Activated CD8-positive, alpha-beta T cell treated with anti-CD3 and anti-CD28 coated beads for 36 hours (primary cell): ENCODE measurements around the gene EXOC3. TPM values are rescaled to one million over a fixed set of nuclear protein-coding genes. Genes with fewer than 3 reads are reported as not detected.

Experiments used
- ATAC-seq: fragments of 200-7000 bp; cut with Tn5 transposase; one replicate; pipeline ENCODE4 v1.10.0; 2021; ENCODE audit warnings: mild to moderate bottlenecking, moderate library complexity
- CTCF ChIA-PET: fragments of 350-600 bp; sonication (Branson Sonifier 250); formaldehyde crosslinking; loops from one replicate; lab custom pipeline; 2021; ENCODE audit warnings: antibody characterized with exemption; lab: Charles Lee
- POLR2A ChIA-PET: fragments of 350-600 bp; sonication (Branson Sonifier 250); formaldehyde crosslinking; loops from one replicate; lab custom pipeline; 2021; ENCODE audit warnings: antibody characterized with exemption; lab: Charles Lee
- DNase-seq: peaks from one replicate; pipeline ENCODE4 v3.0.0-alpha.2; 2020
- H3K27ac Mint-ChIP-seq: one replicate; pipeline ENCODE4 v1.8.0; 2021; ENCODE audit warnings: mild to moderate bottlenecking, mixed read lengths
- H3K27me3 Mint-ChIP-seq: one replicate; pipeline ENCODE4 v1.8.0; 2021; ENCODE audit warnings: mixed read lengths
- H3K36me3 Mint-ChIP-seq: one replicate; pipeline ENCODE4 v1.8.0; 2021; ENCODE audit warnings: low read depth, mixed read lengths
- H3K4me1 Mint-ChIP-seq: one replicate; pipeline ENCODE4 v1.8.0; 2021; ENCODE audit warnings: low read depth, mixed read lengths
- H3K4me3 Mint-ChIP-seq: one replicate; pipeline ENCODE4 v1.8.0; 2021; ENCODE audit warnings: mild to moderate bottlenecking, moderate library complexity, mixed read lengths
- H3K9me3 Mint-ChIP-seq: one replicate; pipeline ENCODE4 v1.8.0; 2021; ENCODE audit warnings: mixed read lengths
- intact Hi-C: fragments of 100-400 bp; cut with micrococcal nuclease; formaldehyde crosslinking; loops from one replicate; pipeline ENCODE4 v1.10.0; 2022
- total RNA-seq, 2 experiments: library from RNA; stranded (reverse); gene quantifications; one replicate each; pipeline ENCODE4 v1.2.3, GENCODE V29; 2021
- TF ChIP-seq, protein P1 (sequence below): fragments of 200-600 bp; IDR thresholded peaks from one replicate; pipeline ENCODE4 v1.8.0; 2022; ENCODE audit warnings: antibody characterized with exemption, mild to moderate bottlenecking

Gene EXOC3
- total RNA-seq: 10 to 100 TPM; 65.9 to 67.6 TPM

DNA sequence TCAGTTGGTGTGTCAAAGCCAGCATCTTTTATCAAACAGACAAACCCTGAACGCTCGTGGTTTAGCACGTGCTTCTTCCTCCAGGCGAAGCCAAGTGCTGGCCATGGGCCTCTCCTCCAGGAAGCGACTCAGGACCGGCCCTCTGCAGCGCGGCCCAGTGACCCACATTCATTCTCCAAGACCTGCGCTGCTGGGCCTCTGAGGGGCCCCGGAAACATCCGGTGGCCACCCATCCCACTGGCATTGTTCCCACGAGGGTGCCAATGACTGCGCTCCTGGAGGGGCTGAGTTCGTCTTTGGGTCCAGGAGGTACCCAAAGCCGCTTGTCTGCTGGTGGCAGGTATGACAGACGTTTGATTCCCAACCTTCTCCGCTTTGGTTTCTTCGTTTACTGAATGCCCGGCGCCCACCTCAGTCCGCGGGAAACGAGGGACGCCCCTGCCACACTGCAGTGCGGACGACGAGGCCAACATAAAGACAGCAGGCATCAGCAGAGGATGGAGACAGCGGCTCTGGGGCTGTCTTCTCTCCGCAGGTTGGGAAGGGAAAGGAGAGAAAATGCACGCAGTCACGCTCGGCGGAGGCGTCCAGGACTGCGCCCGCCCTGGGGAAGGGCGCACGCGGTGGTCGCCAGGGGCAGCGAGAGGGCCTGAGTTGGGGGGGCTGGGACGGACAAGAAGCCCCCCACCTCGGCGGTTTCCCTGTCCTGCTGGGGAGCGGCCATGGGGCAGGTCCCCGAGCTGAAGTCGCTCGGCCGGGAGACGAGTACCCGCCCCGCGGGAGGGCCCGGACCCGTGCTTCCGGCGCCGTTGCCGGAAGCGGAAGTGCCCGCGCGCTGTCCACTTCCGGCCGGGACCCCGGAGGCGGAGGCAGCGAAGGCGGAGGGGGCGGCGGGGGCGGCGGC, at the start of gene EXOC3:
Gene EXOC3, plus strand, starts transcription at position 842 of the 904 bp plus-strand sequence. CDS start 3,030 bp downstream, outside the sequence.
- Mint-ChIP-seq H3K27me3 (no peaks in the 10 kb centered on the region), H3K4me1 (peaks cover 40% of the 10 kb centered on the region), H3K4me3 (peak within 1 kb of the TSS; percentile 96), H3K27ac (peak within 1 kb of the TSS; percentile 93), H3K36me3 (peaks cover 24% of the 10 kb centered on the region), H3K9me3 (no peaks in the 10 kb centered on the region)
- intact Hi-C loops: no loop called here
- ATAC-seq: peak; percentile 88
- POLR2A ChIA-PET: interaction anchor here (1.8 to 4.6 kb wide), 3 partner anchors 10 to 29 kb away, joined by 5 to 20 read pairs (median 10); no protein-coding TSS in a partner anchor
- TF ChIP-seq, protein P1, sequence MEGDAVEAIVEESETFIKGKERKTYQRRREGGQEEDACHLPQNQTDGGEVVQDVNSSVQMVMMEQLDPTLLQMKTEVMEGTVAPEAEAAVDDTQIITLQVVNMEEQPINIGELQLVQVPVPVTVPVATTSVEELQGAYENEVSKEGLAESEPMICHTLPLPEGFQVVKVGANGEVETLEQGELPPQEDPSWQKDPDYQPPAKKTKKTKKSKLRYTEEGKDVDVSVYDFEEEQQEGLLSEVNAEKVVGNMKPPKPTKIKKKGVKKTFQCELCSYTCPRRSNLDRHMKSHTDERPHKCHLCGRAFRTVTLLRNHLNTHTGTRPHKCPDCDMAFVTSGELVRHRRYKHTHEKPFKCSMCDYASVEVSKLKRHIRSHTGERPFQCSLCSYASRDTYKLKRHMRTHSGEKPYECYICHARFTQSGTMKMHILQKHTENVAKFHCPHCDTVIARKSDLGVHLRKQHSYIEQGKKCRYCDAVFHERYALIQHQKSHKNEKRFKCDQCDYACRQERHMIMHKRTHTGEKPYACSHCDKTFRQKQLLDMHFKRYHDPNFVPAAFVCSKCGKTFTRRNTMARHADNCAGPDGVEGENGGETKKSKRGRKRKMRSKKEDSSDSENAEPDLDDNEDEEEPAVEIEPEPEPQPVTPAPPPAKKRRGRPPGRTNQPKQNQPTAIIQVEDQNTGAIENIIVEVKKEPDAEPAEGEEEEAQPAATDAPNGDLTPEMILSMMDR: no peak
- peak; percentile 72 for DNase-seq
- CTCF ChIA-PET: interaction anchor here (1.7 kb wide), 1 partner anchor 11 kb away, joined by 5 read pairs; no protein-coding TSS in a partner anchor

DNA sequence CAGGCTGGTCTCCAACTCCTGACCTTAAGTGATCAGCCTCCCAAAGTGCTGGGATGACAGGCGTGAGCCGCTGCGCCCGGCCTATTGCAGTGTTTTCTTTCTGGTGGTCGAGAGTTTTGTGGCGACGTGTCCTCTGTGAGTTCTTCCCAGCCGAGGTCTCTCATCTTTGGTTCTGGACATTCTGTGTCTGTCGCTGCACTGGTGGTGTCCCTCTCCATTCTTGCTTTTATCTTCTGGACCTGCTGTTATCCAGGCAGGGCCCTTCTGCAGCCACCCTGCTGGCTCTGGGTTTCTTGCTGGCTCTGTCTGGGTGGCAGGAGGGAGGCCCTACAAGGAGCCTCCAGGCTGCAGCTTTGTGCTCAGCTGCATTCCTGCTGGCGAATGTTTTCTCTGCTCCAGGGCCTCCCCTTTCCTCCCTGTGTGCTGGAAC, 49.1 kb upstream of the EXOC3 start:
- TF ChIP-seq, protein P1: no peak
- Mint-ChIP-seq H3K4me3 (peak overlapping the region; percentile 82), H3K36me3 (peaks cover 31% of the 10 kb centered on the region), H3K27ac (peak overlapping the region; percentile 98), H3K4me1 (peaks cover 36% of the 10 kb centered on the region), H3K27me3 (no peaks in the 10 kb centered on the region), H3K9me3 (no peaks in the 10 kb centered on the region)
- intact Hi-C loops: loop anchor here (2.0 to 10.0 kb wide), 2 partner anchors 15 to 49 kb away; no protein-coding TSS in a partner anchor
- ChIA-PET POLR2A (interaction anchor here (1.2 to 5.2 kb wide), 6 partner anchors 12 to 50 kb away, joined by 3 to 53 read pairs (median 8); no protein-coding TSS in a partner anchor), CTCF (interaction anchor here (1.5 to 1.7 kb wide), 2 partner anchors 14 to 25 kb away, joined by 4 to 6 read pairs; no protein-coding TSS in a partner anchor)
- no peak for DNase-seq
- ATAC-seq: no peak

DNA sequence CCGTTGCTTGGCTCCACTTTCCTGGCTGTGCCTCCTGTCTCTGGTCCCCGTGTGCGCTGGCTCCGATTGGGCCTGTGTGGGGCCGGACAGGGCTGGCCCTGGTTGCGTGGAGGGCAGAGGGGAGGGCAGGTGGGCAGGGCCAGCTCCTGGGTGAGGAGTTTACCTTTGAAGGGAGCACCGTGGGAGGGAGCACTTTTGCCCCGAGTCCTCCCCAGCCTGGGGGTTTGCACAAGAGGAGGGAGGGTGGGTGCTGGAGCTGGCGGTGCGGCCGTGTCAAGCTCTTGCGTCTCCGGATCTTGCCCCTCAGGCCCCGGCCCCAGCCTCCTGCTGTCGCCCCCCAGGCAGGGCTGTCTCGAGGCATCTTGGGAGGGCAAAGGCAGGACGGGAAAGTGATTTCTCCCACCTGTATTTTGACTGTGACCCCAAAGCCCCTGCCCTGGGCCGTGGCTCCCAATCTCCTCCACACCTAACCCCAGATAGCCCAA, 48.3 kb upstream of the EXOC3 start:
- peak overlapping the region; percentile 62 for H3K4me3 Mint-ChIP-seq
- POLR2A ChIA-PET: interaction anchor here (2.7 to 5.2 kb wide), 2 partner anchors 16 to 21 kb away, joined by 14 to 53 read pairs; no protein-coding TSS in a partner anchor
- no peaks in the 10 kb centered on the region for H3K27me3 Mint-ChIP-seq
- no peaks in the 10 kb centered on the region for H3K9me3 Mint-ChIP-seq
- H3K4me1 Mint-ChIP-seq: peaks cover 40% of the 10 kb centered on the region
- intact Hi-C loops: loop anchor here (10.0 kb wide), 1 partner anchor 50 kb away; no protein-coding TSS in a partner anchor
- no peak for ATAC-seq
- CTCF ChIA-PET: interaction anchor here (0.9 kb wide), 1 partner anchor 78 kb away, joined by 3 read pairs; no protein-coding TSS in a partner anchor
- peak overlapping the region; percentile 72 for H3K27ac Mint-ChIP-seq
- TF ChIP-seq, protein P1: no peak
- DNase-seq: no peak
- peaks cover 29% of the 10 kb centered on the region for H3K36me3 Mint-ChIP-seq

DNA sequence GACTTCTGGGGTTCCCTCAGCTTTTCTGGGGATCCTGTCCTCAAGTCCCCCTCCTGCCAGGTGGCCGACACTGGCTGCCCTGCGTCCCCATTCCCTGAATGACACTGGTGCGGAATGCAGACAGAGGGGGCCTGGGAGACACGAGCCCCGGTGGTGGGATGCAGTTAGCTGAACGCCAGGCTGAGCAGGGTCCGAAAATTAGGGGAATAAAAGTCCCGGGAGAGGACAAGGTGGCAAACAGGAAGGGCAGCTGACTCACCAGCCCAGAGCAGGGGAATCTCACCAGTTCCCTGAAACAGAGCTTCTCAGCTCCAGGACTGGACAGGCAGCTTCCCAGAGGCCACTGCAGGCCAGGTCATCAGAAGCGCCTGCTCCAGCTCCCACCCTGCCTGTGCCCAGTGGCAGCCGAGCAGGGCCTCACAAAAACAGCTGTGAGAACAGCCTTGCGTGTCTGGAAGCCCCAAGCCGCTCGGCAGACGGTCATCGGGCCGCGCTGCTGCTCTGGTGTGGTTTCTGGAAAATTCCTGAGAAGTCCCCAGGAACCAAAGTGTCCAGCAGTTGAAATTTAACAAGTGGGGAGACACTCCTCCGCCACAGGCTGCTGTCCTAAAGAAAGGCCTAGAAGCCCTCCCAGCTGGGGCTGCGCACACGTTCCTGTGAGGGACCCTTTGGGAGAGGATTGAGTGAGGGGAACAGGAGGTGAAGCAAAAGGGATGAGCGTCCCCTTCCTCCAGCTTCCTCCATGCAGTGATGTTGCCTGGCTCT, 47.6 kb upstream of the EXOC3 start:
- Mint-ChIP-seq H3K27ac (peak overlapping the region; percentile 59), H3K27me3 (no peaks in the 10 kb centered on the region), H3K9me3 (no peaks in the 10 kb centered on the region), H3K36me3 (peaks cover 31% of the 10 kb centered on the region), H3K4me1 (peaks cover 41% of the 10 kb centered on the region), H3K4me3 (peak overlapping the region; percentile 62)
- intact Hi-C loops: loop anchor here (10.0 kb wide), 1 partner anchor 51 kb away; no protein-coding TSS in a partner anchor
- CTCF ChIA-PET: interaction anchor here (0.9 kb wide), 1 partner anchor 78 kb away, joined by 3 read pairs; no protein-coding TSS in a partner anchor
- TF ChIP-seq, protein P1: no peak
- DNase-seq (no peak), ATAC-seq (no peak)
- POLR2A ChIA-PET: interaction anchor here (0.8 to 5.2 kb wide), 4 partner anchors 17 to 46 kb away, joined by 3 to 53 read pairs (median 9); no protein-coding TSS in a partner anchor
